Activated T-cell treated with anti-CD3 and anti-CD28 coated beads, Interleukin-2, amount 50 U/mL, for 1 hour (primary cell): ENCODE measurements around the gene FHOD1.

Source experiments
- DNase-seq: peaks from one replicate; pipeline ENCODE4 v3.0.0-alpha.2; 2020

FHOD1 gene

DNA sequence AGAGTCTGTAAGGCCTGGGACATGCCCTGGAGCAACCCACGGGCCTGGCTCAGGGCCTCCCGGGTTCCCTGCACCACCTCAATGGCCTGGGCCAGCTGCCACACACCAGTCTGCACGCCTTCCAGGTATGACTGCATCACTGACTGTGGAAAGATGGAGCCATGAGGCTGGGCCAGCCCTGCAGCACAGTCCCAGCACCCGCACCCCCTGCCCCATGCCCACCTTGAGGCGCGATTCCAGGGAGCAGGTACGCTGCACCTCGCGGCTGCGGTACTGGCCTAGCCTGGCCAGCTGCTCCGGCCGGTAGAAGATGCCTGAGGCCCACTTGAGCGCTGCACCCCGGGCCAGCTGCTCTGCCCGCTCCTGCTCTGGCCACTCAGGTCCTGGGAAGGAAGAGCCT lies 58.5 kb downstream of the FHOD1 start:
- no peak for DNase-seq

DNA sequence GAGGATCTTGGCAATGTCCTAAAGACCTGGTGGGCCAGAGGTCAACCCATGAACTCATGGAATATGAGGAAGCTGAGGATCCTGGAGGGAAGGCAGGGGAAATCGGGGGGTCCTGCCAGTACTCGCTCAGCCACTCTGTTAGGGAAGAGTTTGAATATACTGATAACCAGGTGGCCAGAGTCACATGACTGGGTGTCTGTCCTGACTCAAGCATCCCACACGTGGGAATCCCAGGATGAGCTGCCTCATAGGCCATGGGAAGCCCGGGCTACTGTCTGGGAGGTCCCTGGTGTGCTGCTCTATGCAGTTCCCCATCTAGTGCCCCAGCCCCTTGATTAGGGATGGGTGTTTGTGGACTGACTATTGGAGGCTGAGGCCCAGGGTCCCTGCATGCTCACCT lies 59.0 kb downstream of the FHOD1 start:
- no peak for DNase-seq

DNA sequence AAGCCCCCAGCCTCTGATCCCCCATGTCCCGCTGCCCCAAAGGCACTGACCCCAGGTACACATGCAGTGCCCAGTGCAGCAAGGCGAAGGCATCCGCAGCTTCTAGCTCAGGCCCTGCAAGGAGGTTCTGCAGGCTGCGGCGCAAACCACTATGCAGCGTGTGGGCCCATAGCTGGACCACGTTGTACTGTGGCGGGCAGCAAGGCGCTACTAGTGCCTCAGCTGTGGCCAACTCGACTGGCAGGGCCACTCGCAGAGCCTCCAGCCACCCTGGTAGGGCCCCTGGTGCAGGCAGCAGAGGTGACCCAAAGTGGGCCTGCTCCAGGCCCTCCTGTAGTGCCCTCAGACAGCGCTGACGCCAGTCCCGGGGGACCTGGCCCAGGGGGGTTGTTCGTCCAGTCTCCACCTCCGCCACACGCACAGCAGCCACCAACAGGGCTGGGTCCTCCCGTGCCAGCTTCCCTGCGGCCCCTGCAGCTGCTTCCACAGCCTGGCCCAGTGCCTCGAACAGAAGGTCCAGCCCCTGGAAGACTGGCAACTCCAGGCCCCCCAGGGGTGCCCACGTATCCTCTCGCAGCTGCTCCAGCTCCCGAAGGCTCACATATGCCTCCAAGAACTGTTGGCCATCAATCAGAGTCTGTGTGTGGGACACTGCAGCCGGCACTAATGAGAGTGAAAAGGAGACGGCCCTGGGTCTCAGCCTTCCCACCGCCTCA lies 59.9 kb downstream of the FHOD1 start:
- DNase-seq = no peak

DNA sequence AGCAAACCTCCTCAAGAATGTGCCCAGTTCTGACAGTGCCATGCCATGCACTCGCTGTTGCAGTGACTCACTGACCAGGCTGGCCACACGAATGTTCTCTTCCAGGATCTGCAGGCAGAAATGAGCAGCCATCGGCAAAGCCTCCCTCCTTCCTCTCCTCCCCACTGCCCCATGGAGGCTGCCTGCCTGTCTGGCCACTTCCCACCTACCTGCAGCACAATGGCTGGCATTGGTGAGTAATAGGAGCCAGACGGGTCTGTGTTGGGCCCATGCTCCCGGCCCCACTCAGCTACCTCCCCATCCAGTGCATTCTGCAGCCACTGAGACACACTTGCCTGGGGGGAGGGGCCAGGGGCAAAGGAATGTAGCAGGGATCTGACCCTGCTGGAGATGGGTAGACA lies 60.7 kb downstream of the FHOD1 start:
- DNase-seq = no peak

DNA sequence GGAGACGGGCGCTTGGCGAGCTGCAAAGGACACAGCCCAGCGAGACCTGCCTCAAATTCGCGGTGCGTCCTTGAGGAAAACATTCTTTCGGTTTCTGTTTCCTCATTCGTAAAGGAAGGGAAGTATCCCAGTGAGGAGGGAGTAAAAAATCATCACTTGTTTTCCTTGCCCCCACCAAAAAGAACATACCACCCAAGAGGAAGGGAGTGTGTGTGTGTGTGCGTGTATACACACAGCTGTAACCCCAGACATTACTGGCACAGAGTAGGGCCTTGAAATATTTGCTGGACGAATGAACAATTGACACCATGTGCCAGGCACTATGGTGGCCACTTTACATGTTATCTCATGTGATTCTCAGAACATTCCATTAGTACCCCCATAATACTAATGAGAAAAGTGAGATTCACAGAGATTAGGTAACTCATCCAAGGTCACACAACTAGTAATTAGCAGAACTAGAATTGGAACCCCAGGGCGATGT lies 61.6 kb downstream of the FHOD1 start:
- DNase-seq = no peak

DNA sequence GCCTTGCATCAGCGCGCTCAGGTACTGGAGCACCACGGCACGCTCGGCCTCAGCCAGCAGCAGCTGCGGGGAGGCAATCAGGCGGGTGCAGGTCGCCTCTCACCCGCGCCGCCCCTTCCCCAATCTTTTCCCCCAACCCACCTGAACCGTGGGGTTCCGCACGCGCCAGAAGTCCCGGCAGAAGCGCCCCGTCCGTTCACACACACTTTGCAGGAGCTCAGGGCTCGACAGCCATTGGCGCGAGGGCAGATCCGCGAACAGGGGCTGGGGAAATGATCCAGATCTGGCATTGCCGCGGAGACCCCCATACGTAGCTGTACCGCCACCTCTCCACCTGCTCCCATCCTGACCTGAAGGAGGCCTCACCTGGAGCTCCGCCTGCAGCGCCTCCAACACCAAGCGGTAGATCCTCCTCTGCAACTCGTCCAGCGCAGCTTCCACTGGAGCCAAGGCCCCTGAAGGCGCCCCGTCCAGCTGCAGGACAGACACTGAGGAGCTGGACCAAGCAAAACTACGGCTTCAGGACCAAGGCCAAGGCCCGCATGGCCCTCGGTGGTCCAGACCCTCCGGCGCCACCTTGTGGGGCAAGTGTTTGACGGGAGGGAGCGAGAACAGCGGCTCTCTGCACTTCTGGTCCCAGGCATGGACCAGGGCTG lies 62.2 kb downstream of the FHOD1 start:
- peak; percentile 87 for DNase-seq

DNA sequence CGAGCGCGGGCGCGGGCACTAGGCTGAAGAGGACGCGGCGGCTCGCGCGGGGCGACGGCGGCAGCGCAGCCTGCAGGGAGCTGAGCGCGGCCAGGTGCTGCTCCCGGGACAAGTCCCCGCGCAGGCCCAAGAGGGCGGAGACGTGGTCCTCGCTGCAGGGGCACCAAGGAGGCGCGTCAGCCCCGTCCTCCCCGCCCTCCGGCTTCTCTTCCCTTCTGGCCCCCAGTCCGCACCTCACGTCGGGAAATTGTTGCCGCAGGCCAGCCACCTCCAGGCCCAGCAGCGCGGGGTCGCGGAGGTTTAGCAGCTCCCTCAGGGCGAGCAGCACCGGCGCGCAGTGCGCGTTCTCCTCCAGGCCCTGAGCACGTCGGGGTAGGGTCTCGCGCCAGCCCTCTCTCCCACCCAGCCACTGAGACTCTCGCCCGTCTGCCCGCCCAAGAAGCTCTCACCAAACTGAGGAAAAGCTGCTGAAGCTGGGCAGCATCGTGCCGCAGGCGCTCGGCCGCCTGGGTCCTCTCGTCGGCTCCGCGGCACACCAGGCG lies 62.8 kb downstream of the FHOD1 start:
- DNase-seq = no peak

DNA sequence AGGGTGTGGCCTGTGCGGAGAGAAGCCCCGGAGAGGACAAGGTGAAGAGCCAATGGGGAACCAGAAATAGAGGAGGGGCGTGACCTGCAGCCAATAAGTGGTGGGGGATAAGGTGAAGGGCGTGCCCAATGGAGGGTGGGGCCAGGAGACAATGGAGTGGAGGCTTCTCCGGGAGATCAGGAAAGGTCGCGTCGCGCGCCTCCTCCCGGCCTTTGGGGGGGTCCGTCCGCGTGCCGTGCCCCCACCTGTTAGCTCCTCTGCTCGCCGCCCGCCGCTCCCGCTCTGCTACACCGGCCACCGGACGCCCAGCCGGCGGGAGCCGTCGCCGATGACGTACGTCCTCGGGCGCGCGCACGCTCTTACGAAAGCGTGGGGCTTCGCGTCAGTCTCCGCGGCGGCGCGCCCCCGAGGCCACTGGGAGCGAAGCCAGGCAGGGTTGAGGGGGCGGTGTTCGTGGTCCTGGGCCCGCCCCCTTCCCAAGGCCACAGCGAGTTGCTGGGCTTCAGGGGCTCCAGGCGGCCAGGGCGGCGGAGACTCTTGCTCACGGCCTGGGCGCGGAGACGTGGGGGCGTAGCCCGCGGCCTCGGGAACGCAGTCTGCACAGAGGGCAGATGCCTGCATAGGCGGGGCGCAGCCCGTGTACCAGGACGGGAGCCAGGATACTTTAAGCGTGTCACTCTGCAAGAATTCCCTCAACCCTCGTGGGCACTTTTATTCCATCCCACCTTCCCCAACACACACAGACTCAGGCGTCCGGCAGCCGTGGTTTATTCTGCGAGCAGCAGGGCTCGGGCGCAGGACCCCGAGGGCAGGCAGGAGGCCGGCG lies 63.4 kb downstream of the FHOD1 start, which contains the start of gene MATCAP1:
MATCAP1 (minus strand) TSS at position 337 of the 826 bp plus-strand sequence. CDS start 3,353 bp downstream, outside the sequence.
- DNase-seq = peak; percentile 90

DNA sequence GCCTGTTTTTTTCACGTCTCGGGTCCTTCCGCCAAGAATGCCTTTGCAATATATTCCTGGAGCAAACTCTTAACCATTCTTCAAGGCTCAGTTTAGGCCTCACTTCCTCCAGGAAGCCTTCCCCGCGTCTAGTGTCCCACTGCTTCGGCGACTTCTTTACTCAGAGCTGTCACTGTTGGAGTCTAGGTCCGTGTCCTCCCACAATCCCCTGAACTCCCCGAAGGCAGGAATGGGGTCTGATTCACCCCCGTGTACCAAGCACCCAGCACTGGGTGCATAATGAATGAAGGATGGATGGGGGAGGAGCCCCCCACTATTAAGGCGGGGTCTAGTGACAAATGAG lies 64.0 kb downstream of the FHOD1 start:
- no peak for DNase-seq

DNA sequence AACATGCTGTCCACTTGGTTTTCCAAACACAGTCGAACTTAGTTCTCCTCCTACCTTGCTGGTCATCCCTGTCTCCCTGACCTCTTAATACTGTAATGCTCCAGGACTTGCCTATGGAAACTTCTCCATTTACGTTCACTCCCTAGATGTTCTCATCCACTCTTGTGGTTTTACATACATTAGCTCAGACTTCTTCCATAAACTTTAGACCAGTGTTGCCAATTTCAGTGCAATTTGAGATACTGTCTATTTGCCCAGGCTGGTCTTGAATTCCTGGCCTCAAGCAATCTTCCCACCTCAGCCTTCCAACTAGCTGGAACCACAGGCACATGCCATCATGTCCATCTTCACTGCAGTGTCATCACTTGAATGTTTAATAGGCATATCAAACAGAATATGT lies 65.0 kb downstream of the FHOD1 start:
- no peak for DNase-seq

DNA sequence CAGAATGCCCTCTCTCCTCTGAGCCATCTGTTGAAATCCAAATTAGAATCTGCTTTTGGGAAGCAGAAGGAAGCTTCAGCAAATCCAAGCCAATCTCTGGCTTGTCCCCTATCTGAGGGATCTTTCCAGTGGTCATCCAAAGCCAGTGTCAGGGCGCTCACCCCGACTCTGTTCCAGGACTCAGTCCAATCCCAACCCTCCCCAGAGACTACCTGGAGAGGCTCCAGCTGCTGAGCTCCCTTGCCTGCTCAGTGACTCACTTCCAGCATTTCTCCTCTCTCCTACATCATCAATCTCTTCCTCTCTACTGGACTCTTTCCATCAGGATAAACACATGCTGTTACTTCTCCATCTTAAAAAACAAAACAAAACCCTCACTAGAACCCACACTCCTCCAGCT lies 65.9 kb downstream of the FHOD1 start:
- DNase-seq = no peak

DNA sequence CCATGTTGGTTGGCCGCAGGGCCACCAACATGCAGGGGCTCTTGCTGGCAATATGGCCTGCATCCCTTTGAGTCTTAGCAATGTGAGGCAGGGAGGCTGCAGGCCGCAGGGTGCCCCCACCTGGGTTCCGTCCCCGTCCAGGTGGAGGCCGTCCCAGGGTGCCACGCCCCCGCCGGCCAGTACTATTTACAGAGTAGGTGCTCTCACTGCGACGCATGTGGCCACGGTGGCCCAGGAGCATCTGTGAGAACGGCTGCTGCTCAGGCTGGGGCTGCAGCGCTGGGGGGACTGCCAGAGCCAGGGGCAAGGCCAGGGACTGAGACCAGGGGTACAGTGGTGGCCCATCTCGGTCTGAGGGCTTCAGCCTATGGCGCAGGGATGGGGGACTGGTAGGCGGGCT lies 67.1 kb downstream of the FHOD1 start:
- no peak for DNase-seq

DNA sequence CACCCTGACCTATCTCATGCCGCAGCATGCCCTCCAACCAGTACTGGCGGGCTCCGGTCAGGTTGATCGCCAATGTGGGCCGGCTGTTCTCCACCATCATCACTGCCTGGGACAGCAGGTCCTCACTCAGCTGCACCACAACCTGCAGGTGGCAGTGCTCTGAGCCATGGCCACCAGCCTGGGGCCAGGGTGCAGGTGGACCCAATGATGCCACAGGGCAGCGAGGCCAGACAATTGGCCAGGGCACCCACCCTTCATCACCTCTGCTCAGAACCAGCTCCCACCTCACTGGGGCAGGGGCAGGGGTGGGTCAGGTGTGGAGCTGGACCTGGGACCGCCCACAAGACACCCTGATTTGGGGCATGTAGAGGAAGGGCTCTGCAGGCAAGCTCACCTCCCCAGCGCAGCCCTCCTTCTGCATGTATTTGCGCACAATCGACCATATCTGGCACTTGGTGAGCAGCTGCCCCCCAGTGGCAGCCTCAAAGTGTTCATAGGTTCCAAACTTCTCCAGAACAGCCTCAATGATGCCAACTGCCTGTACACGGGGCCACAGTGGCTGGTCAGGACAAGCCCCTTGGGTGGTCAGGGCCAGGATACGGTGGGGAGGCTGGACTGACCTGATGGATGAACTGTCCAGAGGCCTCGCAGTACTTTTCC lies 67.7 kb downstream of the FHOD1 start:
- no peak for DNase-seq
